ENCODE data around the gene GPC5. TPM values are rescaled to one million over a fixed set of nuclear protein-coding genes. Genes with fewer than 3 reads are reported as not detected.
A peak's percentile ranks its signal among the peaks of the same experiment; 100 is the strongest.

GPC5 gene
- polyA plus RNA-seq, 2 donors, result not detected

- H3K27me3 ChIP-seq (ENCODE audit: control insufficient read depth in 1 of 2, insufficient read depth in 2 of 2, low read length in 2 of 2), result no peaks in the 10 kb centered on the region
- H3K4me3 ChIP-seq (ENCODE audit: low read depth in 1 of 2, low read length in 2 of 2), result no peak overlapping the region
- no peaks in the 10 kb centered on the region for H3K36me3 ChIP-seq (ENCODE audit: control insufficient read depth in 2 of 2, insufficient read depth in 2 of 2, low read length in 1 of 2)
- no peak overlapping the region for H3K27ac ChIP-seq (ENCODE audit: low read depth in 2 of 2, low read length in 1 of 2)
- 86 to 87% methylated on average over 7 of the region's 7 CpGs for WGBS, 2 donors
- H3K9me3 ChIP-seq (ENCODE audit: control insufficient read depth in 2 of 2, insufficient read depth in 1 of 2, low read depth in 1 of 2, low read length in 1 of 2), result no peaks in the 10 kb centered on the region
- H3K4me1 ChIP-seq (ENCODE audit: control insufficient read depth in 2 of 2, insufficient read depth in 2 of 2, low read length in 1 of 2), result no peaks in the 10 kb centered on the region
Measured at GRCh38 chr13:92781965-92782690, 1383.7 kb downstream of the GPC5 start.

GRCh38 chr13:92802776-92803175 lies 1404.4 kb downstream of the GPC5 start:
- H3K27ac ChIP-seq (ENCODE audit: low read depth in 2 of 2, low read length in 1 of 2), result no peak overlapping the region
- no peaks in the 10 kb centered on the region for H3K9me3 ChIP-seq (ENCODE audit: control insufficient read depth in 2 of 2, insufficient read depth in 1 of 2, low read depth in 1 of 2, low read length in 1 of 2)
- 27 to 30% methylated on average over 1 of the region's 1 CpG for WGBS, 2 donors
- no peaks in the 10 kb centered on the region for H3K27me3 ChIP-seq (ENCODE audit: control insufficient read depth in 1 of 2, insufficient read depth in 2 of 2, low read length in 2 of 2)
- H3K36me3 ChIP-seq (ENCODE audit: control insufficient read depth in 2 of 2, insufficient read depth in 2 of 2, low read length in 1 of 2), result no peaks in the 10 kb centered on the region
- H3K4me3 ChIP-seq (ENCODE audit: low read depth in 1 of 2, low read length in 2 of 2), result no peak overlapping the region
- H3K4me1 ChIP-seq (ENCODE audit: control insufficient read depth in 2 of 2, insufficient read depth in 2 of 2, low read length in 1 of 2), result no peaks in the 10 kb centered on the region

GRCh38 chr13:92804346-92804745 lies 1405.9 kb downstream of the GPC5 start:
- WGBS, 2 donors, result 79 to 84% methylated on average over 1 of the region's 1 CpG
- H3K27ac ChIP-seq (ENCODE audit: low read depth in 2 of 2, low read length in 1 of 2), result no peak overlapping the region
- no peaks in the 10 kb centered on the region for H3K27me3 ChIP-seq (ENCODE audit: control insufficient read depth in 1 of 2, insufficient read depth in 2 of 2, low read length in 2 of 2)
- H3K4me1 ChIP-seq (ENCODE audit: control insufficient read depth in 2 of 2, insufficient read depth in 2 of 2, low read length in 1 of 2), result no peaks in the 10 kb centered on the region
- no peak overlapping the region for H3K4me3 ChIP-seq (ENCODE audit: low read depth in 1 of 2, low read length in 2 of 2)
- no peaks in the 10 kb centered on the region for H3K9me3 ChIP-seq (ENCODE audit: control insufficient read depth in 2 of 2, insufficient read depth in 1 of 2, low read depth in 1 of 2, low read length in 1 of 2)
- H3K36me3 ChIP-seq (ENCODE audit: control insufficient read depth in 2 of 2, insufficient read depth in 2 of 2, low read length in 1 of 2), result no peaks in the 10 kb centered on the region

DNA sequence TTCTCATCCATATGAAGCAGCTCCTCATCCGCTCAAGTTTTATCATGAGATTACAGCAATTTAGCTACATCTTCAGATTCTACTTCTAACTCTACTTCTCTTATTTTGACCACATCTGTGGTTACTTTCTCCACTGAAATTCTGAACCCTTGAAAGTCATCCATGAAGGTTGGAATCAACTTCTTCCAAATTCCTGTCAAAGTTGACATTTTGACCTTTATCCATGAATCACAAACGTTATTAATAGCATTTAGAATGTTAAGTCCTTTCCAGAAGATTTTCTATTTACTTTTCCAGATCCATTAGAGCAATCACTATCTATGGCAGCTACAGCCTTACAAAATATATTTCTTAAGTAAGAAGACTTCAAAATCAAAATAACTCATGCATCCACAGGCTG lies 1406.5 kb downstream of the GPC5 start:
- Histone ChIP-seq H3K27me3 (ENCODE audit: control insufficient read depth in 1 of 2, insufficient read depth in 2 of 2, low read length in 2 of 2) (no peaks in the 10 kb centered on the region), H3K27ac (ENCODE audit: low read depth in 2 of 2, low read length in 1 of 2) (no peak overlapping the region), H3K4me3 (ENCODE audit: low read depth in 1 of 2, low read length in 2 of 2) (no peak overlapping the region), H3K36me3 (ENCODE audit: control insufficient read depth in 2 of 2, insufficient read depth in 2 of 2, low read length in 1 of 2) (no peaks in the 10 kb centered on the region), H3K9me3 (ENCODE audit: control insufficient read depth in 2 of 2, insufficient read depth in 1 of 2, low read depth in 1 of 2, low read length in 1 of 2) (no peaks in the 10 kb centered on the region), H3K4me1 (ENCODE audit: control insufficient read depth in 2 of 2, insufficient read depth in 2 of 2, low read length in 1 of 2) (no peaks in the 10 kb centered on the region)
- 59 to 61% methylated on average over 2 of the region's 2 CpGs for WGBS, 2 donors

GRCh38 chr13:92805766-92806165 lies 1407.3 kb downstream of the GPC5 start:
- no peaks in the 10 kb centered on the region for H3K36me3 ChIP-seq (ENCODE audit: control insufficient read depth in 2 of 2, insufficient read depth in 2 of 2, low read length in 1 of 2)
- peak overlapping the region; percentile 16 to 53 for H3K4me3 ChIP-seq (ENCODE audit: low read depth in 1 of 2, low read length in 2 of 2)
- no peak overlapping the region for H3K27ac ChIP-seq (ENCODE audit: low read depth in 2 of 2, low read length in 1 of 2)

DNA sequence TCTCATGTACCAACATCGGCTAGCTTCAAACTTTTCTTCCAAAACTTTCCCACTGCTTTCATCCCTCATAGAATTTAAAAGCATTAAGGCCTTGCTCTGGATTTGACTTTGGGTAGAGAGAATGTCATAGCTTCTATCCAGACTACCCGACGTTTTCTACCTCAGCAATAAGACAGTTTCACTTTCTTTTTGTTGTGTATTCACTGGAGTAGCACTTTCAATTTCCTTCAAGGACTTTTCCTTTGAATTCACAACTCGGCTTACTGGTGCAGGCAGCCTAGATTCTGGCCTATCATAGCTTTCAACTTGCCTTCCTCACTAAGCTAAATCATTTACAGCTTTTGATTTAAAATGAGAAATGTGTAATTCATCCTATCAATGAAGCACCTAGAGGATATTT lies 1407.8 kb downstream of the GPC5 start:
- no peaks in the 10 kb centered on the region for H3K9me3 ChIP-seq (ENCODE audit: control insufficient read depth in 2 of 2, insufficient read depth in 1 of 2, low read depth in 1 of 2, low read length in 1 of 2)
- peak overlapping the region; percentile 16 to 53 for H3K4me3 ChIP-seq (ENCODE audit: low read depth in 1 of 2, low read length in 2 of 2)
- H3K36me3 ChIP-seq (ENCODE audit: control insufficient read depth in 2 of 2, insufficient read depth in 2 of 2, low read length in 1 of 2), result no peaks in the 10 kb centered on the region
- no peaks in the 10 kb centered on the region for H3K4me1 ChIP-seq (ENCODE audit: control insufficient read depth in 2 of 2, insufficient read depth in 2 of 2, low read length in 1 of 2)
- no peaks in the 10 kb centered on the region for H3K27me3 ChIP-seq (ENCODE audit: control insufficient read depth in 1 of 2, insufficient read depth in 2 of 2, low read length in 2 of 2)
- no peak overlapping the region for H3K27ac ChIP-seq (ENCODE audit: low read depth in 2 of 2, low read length in 1 of 2)
- WGBS, 2 donors, result 24 to 32% methylated on average over 4 of the region's 4 CpGs

More at GRCh38 chr13:92805766-92806165, 1407.3 kb downstream of the GPC5 start:
- Histone ChIP-seq H3K27me3 (ENCODE audit: control insufficient read depth in 1 of 2, insufficient read depth in 2 of 2, low read length in 2 of 2) (no peaks in the 10 kb centered on the region), H3K9me3 (ENCODE audit: control insufficient read depth in 2 of 2, insufficient read depth in 1 of 2, low read depth in 1 of 2, low read length in 1 of 2) (no peaks in the 10 kb centered on the region), H3K4me1 (ENCODE audit: control insufficient read depth in 2 of 2, insufficient read depth in 2 of 2, low read length in 1 of 2) (no peaks in the 10 kb centered on the region)

DNA sequence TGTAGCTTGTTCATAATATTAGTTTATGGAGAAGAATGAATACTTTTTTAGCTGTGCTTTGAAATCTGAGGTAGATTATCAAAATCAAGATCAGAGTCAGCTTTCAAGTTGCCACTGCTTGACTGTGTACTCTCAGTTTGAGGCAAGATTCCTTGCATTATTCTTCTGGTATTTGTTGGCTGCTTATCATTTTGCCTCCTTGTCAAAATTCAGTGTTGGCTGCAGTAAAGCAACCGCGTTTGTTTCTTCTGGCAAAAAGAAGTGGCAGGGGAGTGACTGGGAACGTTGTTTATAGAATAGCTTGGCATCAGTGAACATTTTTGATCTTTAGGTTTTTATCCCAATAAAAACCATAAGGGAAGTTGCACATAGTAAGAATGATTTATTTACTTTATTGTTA lies 1408.9 kb downstream of the GPC5 start:
- no peak overlapping the region for H3K4me3 ChIP-seq (ENCODE audit: low read depth in 1 of 2, low read length in 2 of 2)
- H3K36me3 ChIP-seq (ENCODE audit: control insufficient read depth in 2 of 2, insufficient read depth in 2 of 2, low read length in 1 of 2), result no peaks in the 10 kb centered on the region
- WGBS, 2 donors, result 25 to 26% methylated on average over 3 of the region's 3 CpGs
- H3K9me3 ChIP-seq (ENCODE audit: control insufficient read depth in 2 of 2, insufficient read depth in 1 of 2, low read depth in 1 of 2, low read length in 1 of 2), result no peaks in the 10 kb centered on the region
- H3K27me3 ChIP-seq (ENCODE audit: control insufficient read depth in 1 of 2, insufficient read depth in 2 of 2, low read length in 2 of 2), result no peaks in the 10 kb centered on the region
- no peak overlapping the region for H3K27ac ChIP-seq (ENCODE audit: low read depth in 2 of 2, low read length in 1 of 2)
- no peaks in the 10 kb centered on the region for H3K4me1 ChIP-seq (ENCODE audit: control insufficient read depth in 2 of 2, insufficient read depth in 2 of 2, low read length in 1 of 2)

- Histone ChIP-seq H3K4me3 (ENCODE audit: low read depth in 1 of 2, low read length in 2 of 2) (no peak overlapping the region), H3K9me3 (ENCODE audit: control insufficient read depth in 2 of 2, insufficient read depth in 1 of 2, low read depth in 1 of 2, low read length in 1 of 2) (no peaks in the 10 kb centered on the region), H3K27me3 (ENCODE audit: control insufficient read depth in 1 of 2, insufficient read depth in 2 of 2, low read length in 2 of 2) (no peaks in the 10 kb centered on the region), H3K36me3 (ENCODE audit: control insufficient read depth in 2 of 2, insufficient read depth in 2 of 2, low read length in 1 of 2) (no peaks in the 10 kb centered on the region), H3K27ac (ENCODE audit: low read depth in 2 of 2, low read length in 1 of 2) (no peak overlapping the region), H3K4me1 (ENCODE audit: control insufficient read depth in 2 of 2, insufficient read depth in 2 of 2, low read length in 1 of 2) (no peaks in the 10 kb centered on the region)
- WGBS, 2 donors, result 67 to 69% methylated on average over 2 of the region's 2 CpGs
Measured at GRCh38 chr13:92807966-92808365, 1409.5 kb downstream of the GPC5 start.

DNA sequence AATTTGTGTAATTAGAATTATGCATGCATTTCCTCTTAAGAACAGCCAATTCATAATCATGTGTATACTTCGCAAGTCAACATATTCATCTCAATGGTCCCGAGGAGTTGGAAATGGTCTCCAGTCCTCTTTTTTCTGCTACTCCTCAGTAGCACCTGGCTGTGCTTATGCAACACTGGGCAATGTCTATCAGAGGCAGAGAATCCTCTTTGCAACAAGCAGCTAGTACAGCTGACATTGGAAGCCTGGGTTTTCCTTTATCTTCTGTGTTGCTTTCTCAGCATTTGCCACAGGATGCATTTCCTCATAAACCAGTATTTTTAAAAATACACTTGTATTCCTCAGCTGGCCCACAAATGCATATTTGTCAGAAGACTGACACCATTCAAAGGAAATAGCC lies 1422.9 kb downstream of the GPC5 start:
- Histone ChIP-seq H3K4me1 (ENCODE audit: control insufficient read depth in 2 of 2, insufficient read depth in 2 of 2, low read length in 1 of 2) (no peaks in the 10 kb centered on the region), H3K4me3 (ENCODE audit: low read depth in 1 of 2, low read length in 2 of 2) (no peak overlapping the region), H3K9me3 (ENCODE audit: control insufficient read depth in 2 of 2, insufficient read depth in 1 of 2, low read depth in 1 of 2, low read length in 1 of 2) (no peaks in the 10 kb centered on the region), H3K27me3 (ENCODE audit: control insufficient read depth in 1 of 2, insufficient read depth in 2 of 2, low read length in 2 of 2) (no peaks in the 10 kb centered on the region), H3K36me3 (ENCODE audit: control insufficient read depth in 2 of 2, insufficient read depth in 2 of 2, low read length in 1 of 2) (no peaks in the 10 kb centered on the region), H3K27ac (ENCODE audit: low read depth in 2 of 2, low read length in 1 of 2) (no peak overlapping the region)
- 63 to 80% methylated on average over 2 of the region's 2 CpGs for WGBS, 2 donors

- Histone ChIP-seq H3K36me3 (ENCODE audit: control insufficient read depth in 2 of 2, insufficient read depth in 2 of 2, low read length in 1 of 2) (no peaks in the 10 kb centered on the region), H3K27ac (ENCODE audit: low read depth in 2 of 2, low read length in 1 of 2) (no peak overlapping the region), H3K4me3 (ENCODE audit: low read depth in 1 of 2, low read length in 2 of 2) (no peak overlapping the region), H3K9me3 (ENCODE audit: control insufficient read depth in 2 of 2, insufficient read depth in 1 of 2, low read depth in 1 of 2, low read length in 1 of 2) (no peaks in the 10 kb centered on the region), H3K4me1 (ENCODE audit: control insufficient read depth in 2 of 2, insufficient read depth in 2 of 2, low read length in 1 of 2) (no peaks in the 10 kb centered on the region), H3K27me3 (ENCODE audit: control insufficient read depth in 1 of 2, insufficient read depth in 2 of 2, low read length in 2 of 2) (no peaks in the 10 kb centered on the region)
- 41 to 46% methylated on average over 1 of the region's 1 CpG for WGBS, 2 donors
Measured at GRCh38 chr13:92823059-92823458, 1424.6 kb downstream of the GPC5 start.

All from esophagus (tissue), 2 donors.